GM12891 (cell line): ENCODE results near the gene NOSIP.

ENCODE experiments used
- POLR2AphosphoS5 ChIP-seq: IDR thresholded peaks from 2 replicates; pipeline ENCODE4 v1.6.1; 2011; ENCODE audit warnings: low read depth, low read length, control low read depth
- POU2F2 ChIP-seq: IDR thresholded peaks from 2 replicates; pipeline ENCODE4 v1.6.1; 2011; ENCODE audit warnings: low read depth, mild to moderate bottlenecking, control low read depth, low read length, moderate library complexity
- TAF1 ChIP-seq: IDR thresholded peaks from 2 replicates; pipeline ENCODE4 v1.6.1; 2011; ENCODE audit warnings: low read depth, low read length, control low read depth

DNA sequence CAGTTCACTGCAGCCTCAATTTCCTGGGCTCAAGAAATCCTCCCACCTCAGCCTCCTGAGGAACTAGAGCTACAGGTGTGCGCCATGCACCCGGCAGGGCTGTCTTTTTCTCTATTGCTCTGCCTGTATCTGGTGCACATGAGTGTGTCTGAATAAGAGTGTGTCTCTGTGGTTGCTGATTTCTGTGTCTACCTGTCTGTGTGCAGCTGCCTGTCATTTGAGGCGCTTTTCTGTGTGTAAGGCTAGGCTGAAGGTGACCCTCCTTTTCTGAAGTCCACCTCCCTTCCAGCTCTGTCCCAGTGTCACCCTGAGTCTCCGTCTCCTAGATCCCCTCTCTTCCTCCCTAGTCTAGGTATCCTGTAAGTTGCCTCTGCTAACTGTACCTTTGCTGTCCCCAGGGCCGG lies 9.1 kb upstream of the NOSIP start:
- TF ChIP-seq POU2F2 (no peak), POLR2AphosphoS5 (no peak), TAF1 (no peak)
